ENCODE data around the gene PLEK.
"Not testable (repeated sequence)": the region's sequence is repeated elsewhere in the genome, so short reads cannot be mapped to it uniquely, and the experiment has no call there.

DNA sequence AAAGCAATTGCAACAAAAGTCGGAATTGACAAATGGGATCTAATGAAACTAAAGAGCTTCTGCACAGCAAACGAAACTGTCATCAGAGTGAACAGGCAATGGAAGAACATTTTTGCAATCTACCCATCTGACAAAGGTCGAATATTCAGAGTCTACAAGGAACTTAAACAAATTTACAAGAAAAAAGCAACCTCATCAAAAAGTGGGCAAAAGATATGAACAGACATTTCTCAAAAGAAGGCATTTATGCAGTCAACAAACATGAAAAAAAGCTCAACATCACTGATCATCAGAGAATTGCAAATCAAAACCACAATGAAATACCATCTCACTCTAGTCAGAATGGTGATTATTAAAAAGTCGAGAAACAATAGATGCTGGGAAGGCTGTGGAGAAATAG lies 16.0 kb upstream of the PLEK start:
- not testable (repeated sequence) for TF ChIP-seq CTCF (tag by site-specific recombination; IDR thresholded peaks at IDR 0.05); REST (tag by site-specific recombination; IDR thresholded peaks at IDR 0.05); ZNF148 (tag by site-specific recombination; IDR thresholded peaks at IDR 0.05; ENCODE audit: borderline replicate concordance); ZNF184 (tag by site-specific recombination; IDR thresholded peaks at IDR 0.05)

All from HEK293 (cell line).